Inflammatory macrophage treated with lipopolysaccharide for 4 hours (primary cell): ENCODE data around the gene L1CAM.

Experiments
- DNase-seq: peaks from one replicate; pipeline ENCODE4 v3.0.0-alpha.2; 2020

L1CAM gene, protein sequence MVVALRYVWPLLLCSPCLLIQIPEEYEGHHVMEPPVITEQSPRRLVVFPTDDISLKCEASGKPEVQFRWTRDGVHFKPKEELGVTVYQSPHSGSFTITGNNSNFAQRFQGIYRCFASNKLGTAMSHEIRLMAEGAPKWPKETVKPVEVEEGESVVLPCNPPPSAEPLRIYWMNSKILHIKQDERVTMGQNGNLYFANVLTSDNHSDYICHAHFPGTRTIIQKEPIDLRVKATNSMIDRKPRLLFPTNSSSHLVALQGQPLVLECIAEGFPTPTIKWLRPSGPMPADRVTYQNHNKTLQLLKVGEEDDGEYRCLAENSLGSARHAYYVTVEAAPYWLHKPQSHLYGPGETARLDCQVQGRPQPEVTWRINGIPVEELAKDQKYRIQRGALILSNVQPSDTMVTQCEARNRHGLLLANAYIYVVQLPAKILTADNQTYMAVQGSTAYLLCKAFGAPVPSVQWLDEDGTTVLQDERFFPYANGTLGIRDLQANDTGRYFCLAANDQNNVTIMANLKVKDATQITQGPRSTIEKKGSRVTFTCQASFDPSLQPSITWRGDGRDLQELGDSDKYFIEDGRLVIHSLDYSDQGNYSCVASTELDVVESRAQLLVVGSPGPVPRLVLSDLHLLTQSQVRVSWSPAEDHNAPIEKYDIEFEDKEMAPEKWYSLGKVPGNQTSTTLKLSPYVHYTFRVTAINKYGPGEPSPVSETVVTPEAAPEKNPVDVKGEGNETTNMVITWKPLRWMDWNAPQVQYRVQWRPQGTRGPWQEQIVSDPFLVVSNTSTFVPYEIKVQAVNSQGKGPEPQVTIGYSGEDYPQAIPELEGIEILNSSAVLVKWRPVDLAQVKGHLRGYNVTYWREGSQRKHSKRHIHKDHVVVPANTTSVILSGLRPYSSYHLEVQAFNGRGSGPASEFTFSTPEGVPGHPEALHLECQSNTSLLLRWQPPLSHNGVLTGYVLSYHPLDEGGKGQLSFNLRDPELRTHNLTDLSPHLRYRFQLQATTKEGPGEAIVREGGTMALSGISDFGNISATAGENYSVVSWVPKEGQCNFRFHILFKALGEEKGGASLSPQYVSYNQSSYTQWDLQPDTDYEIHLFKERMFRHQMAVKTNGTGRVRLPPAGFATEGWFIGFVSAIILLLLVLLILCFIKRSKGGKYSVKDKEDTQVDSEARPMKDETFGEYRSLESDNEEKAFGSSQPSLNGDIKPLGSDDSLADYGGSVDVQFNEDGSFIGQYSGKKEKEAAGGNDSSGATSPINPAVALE

DNA sequence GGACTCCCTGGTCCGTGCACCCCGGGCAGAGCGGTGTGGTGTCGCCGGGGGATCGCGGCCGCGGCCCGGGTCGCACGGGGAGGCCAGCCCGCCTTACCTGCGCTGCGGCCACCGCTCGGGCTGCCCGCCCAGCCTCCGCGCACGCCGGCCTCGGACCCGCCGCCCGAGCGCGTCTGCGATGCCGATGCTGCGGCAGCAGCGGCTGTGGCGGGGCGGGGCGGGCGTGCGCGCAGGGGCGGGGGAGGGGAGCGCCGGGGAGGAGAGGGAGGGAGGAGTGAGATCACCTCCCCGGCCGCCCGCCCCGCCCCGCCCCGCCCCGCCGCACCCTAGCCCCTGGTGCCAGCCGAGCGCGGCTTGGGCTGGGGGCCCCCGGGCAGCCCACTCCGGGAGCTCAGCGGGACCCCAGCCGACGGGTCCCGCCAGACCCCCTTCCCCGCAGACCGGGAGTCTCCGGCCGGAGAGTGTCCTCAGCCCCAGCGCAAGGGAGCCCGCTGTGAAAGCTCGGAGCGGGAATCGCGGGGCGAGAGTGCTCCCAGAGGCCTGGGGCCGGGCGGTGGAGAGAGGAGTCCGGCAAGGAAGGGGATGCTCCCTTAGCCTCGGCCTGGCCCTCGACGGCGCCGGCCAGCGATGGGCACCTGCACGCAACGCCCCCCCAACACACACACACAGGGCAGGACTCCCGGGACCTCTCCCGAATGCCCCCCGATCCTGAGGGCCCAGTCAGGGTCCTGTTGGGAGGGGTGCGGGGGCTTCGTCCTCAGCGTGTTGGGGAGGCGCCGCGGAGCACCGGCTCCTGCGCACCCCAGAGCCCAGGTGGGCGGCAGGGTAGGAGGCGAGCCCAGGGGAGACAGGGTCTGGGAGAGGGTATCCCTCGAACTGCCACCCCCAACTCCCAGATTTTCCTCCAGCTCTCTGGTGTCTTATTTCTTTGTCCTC is at the start of gene L1CAM:
L1CAM (minus strand) TSS at position 206 of the 936 bp plus-strand sequence. CDS start 10,337 bp downstream, outside the sequence.
- DNase-seq: no peak

DNA sequence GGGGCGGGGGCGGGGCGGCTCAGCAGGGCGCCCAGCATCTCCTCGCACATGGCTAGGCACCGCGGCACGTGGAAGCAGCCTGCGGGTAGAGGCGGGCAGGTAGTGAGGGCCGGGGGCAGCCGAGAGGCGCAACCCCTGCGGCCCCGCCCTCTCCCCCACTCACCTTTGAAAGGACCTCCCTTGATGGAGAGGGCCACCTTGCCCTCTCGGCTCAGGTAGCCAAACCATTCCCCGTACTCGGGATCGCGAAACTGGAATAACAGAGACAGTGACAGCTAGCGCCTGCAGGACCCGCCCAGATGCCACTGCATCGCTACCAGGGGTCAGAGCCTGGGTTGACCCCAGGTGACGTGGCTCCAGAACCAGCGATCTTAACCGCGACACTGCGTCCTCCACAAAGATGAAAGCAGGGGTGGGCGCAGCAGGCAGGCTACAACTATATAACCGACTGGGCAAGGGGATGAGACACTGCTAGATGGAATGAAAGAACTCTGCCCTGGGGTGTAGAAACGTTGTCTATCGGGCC is 49.4 kb upstream of the L1CAM start:
- no peak for DNase-seq

DNA sequence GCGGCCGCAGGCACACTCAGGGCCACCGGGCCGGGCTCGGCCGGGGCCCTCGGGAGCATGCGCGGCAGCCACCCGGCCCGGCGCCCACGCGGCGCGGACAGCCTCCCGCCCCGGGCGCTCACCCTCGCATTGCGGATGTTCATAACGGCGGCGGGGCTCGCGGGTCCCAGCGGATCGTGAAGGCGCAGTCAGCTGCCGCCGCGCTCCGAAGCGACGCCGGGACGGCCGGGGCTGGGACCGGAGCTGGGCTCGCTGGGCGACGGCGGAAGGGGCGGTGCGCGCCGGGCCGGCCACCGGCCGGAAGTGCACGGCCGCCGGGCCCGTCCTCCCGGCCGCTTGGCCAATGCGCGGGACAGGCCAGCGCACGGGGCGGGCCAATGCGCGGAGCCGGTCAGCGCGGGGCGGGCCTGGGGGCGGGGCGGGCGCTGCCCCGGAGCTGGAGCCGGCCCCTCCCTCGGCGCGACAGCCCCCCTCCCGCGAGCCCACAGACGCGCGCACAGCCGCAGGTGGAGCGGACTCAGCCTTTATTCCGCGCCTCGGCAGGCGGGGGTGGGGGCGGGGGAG is 48.9 kb upstream of the L1CAM start, which contains the start of gene NAA10:
NAA10 (minus strand) TSS at position 276 of the 564 bp plus-strand sequence; CDS start at position 143, 133 bp downstream.
- DNase-seq: peak; percentile 75

DNA sequence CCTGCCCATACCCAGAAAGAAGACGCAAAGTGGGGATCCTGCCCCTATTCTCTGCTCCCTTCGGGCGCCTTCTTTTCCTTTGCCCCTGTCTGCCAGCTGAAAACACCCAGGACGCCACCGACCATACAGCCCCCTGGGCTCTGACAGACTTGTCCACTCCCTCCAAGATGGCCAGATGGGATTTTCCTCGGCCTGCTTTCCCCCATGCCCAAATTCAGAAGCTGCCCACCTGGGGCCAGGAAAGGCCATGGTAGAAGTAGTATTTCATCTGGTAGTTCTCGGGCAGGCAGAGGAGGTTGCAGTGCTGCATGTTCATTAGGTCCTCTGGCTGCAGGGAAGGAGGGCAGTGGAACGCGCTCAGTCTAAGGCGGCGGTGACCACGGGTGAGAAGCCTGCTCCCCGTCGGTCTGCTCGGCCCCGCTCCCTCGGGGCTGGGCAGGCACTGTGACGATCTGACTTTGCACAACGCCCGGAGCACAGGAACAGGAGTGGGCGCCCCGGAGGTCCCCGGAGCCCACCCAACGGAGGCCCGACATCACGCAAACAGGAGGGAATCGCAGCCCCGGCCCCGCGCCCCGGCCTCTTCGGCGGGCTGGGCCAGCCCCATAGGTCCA is 48.3 kb upstream of the L1CAM start:
- DNase-seq: no peak

DNA sequence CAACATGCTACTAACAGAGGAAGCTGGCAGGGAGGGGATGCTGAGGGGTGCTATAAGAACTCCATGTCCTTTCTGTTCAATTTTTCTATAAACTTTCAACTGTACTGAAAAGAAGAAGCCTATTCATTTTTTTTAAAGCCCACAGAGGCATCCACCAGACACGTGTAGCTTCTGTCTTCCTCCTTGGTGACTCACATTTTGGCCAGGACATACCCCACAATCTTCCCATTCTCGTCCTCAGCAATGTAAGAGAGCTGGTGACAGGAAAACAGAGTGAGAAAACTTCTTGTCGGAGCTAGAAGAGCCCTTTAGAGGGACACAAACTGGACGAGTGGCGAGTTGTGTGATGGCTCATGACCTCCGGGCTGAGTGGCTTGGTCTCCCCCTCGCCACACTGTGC is 47.8 kb upstream of the L1CAM start:
- no peak for DNase-seq

DNA sequence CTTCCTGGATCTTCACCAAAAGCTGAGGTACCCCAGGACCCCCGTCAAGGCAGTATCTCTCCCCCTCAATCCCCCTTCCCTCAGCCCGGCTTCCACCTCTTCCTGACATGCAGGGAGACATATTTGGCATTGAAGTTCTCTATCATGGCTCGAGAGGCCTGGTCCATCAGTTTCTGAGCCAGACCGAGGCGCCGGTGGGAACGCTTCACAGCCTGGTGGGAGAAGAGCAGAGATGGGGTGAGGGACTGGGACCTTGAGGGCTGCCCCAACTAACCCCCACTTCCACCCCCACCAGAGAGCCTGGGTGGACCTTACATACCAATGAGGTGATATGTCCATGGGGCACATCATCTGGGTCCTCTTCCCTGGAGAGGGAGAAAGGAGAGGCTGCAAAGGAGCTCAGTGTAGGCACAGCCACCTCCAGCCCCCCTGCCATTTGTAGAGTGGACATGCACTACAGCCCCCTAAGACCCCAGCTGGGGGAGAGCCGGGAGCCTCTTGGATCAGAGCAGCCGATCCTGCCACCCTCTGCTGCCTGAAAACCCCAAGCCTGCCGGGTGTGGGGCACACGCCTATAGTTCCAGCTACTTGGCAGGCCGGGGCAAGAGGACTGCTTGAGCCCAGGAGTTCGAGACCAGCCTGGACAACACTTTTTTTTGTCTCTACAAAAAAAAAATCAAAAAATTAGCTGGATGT is 46.4 kb upstream of the L1CAM start:
- DNase-seq: no peak

DNA sequence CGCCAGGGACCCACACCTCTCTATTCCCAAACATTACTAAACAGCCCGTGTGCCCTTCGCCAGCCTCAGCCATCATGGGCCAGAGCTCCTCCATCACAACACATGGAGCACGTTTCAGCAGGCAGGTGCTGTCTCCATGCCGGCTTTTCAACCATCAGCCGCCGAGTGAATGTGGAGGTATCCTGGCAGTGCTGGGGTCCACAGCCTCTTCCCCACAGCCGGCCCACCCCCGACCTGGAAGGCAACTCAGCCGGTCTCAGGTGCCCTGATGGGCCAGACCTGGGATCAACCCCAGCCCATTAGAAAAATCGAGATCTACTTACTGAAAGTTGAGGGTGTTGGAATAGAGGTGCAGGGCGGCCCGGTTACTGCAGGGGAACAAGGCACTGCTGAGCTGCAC is 45.8 kb upstream of the L1CAM start:
- DNase-seq: no peak

DNA sequence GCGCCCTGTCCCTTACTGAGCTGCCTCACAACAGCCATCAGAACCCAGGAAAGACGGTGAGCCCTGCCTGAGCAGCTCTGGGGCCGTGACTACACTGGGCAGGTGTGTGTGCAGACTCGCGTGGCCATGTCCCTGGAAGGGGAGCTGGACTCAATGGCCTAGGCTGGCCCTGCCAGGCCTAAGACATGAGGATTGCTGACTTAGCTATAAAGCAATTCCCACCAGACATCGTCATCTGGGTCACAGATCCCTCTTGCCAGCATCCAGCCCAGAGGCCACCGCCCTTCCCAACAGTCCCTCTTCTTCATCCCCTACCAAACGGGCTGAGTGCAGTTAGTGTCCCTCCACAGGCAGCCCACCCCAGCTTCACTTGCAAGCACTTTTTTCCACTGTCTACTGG is 45.2 kb upstream of the L1CAM start:
- DNase-seq: no peak

DNA sequence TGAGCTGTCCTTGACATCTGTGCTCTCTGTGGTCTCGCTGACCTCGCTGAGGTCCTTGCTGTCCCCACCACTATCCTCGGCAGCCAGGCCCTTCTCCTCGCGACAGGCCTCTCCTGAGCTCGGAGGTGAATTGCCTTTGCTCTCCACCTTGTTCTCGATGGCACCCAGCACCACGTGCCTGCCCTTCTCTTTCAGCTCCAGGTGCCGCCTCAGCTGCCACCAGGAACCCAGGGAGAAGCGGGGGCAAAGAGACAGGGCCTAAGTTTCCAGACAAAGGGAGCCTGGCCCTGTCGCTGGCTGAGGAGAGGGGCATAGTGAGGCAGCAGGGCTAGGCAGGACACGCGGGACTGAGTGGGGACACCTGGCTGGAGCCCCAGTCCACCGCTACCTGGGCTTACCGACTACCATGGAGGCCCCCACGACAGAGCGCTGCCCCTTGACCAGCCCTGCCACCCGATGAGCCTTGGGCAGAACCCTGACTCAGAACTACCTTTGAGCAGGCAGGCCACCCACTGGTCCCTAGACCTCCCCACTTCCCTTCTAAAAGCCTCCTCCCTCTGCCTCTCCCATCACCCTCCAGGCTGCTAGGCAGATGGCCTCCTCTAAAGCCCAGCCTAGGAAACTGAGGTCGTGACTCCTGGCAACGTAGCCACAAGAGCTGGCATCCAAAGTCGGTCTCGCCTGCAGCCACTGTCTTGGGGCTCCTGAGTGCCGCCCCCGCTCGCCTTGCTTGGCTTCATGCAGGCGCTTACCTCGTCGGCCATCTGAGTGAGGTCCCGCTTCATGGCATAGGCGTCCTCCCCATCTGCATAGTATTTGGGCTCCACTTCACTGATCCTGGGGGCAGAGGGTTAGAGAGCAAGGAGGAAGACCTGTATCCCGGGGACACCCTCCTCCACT is 44.3 kb upstream of the L1CAM start:
- DNase-seq: no peak

DNA sequence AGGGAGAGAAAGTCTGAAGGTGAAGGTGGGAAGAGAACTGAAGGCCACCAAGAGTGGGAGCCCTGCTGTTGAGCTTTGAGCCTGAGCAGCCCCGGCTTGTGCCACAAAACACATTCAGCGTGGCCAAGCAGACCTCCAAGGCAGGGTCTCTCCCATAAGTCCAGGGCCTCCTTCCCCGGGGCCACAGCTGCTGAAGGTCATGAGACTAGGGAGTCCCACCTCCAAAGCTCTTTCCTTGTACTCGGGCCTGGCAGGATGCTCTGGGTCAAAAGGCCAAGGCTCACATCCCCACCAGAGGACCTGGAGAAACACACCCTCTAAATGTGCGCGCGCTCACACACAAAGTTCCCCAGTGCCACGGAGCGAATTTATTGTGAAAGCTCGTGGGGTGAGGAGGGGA is 43.6 kb upstream of the L1CAM start:
- DNase-seq: no peak

DNA sequence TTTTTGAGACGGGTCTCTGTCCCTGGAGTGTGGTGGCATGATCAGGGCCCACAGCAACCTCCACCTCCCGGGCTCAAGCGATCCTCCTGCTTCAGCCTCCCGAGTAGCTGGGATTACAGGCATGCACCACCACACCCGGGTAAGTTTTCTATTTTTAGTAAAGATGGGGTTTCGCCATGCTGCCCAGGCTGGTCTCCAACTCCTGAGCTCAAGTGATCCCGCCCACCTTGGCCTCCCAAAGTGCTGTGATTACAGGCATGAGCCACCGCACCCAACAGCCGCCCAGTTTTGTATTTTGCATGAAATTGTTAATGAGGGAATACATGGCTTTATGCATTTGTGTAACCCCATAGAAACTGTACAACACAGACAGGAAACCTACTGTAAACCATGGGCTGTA is 42.9 kb upstream of the L1CAM start:
- no peak for DNase-seq

DNA sequence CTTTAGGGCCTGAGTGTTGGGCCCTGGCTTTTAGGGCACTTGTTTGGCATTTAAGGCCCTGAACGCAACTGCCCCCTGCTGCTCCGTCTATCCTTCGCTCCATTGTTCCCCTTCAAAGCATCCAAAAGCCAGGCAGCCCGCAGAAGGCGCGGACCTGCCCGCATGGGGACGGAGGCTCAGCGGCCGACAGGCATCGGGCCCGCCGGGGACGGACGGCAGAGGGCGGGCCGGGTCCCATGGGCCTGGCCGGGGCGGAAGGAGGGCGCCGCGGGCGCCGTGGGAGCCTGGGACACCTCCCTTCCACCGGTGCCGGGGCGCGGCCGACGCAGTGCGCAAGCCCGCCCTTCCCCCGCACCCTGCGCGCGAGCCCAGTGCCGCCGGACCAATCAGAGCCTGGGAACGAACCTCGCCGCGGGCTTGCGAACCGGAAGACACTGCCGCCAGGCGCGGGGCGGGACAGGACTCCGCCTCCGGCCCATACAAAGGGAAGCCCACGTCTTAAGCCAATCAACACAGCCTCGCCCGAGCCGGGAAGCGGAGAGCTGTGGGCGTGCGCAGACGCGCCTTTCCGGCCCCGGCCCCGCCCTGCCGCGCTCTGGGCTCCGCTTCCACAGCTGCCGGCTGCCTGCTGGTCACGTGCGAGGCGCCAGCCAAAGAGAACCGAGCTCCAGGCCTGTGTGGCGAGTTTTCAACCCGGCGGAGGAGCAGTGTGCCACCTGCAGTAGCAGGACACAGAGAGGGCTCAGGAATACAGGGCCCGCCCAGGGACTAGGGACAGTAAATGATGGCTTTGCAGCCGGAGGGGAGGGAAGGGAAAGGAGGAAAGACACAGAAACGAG is 42.2 kb upstream of the L1CAM start:
- peak; percentile 96 for DNase-seq

DNA sequence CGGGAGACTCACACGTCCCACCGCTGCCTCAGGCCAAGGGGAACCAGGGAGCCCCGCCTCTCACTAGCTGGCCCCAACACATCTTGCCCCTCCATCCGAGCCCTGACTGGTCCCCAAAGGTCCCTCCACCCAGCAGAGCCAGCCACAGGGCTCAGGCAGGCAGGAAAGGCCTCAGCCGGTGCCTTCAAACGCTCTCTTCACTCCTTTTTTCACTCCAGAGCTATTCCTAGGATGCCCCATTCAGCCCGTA is 41.6 kb upstream of the L1CAM start:
- no peak for DNase-seq

DNA sequence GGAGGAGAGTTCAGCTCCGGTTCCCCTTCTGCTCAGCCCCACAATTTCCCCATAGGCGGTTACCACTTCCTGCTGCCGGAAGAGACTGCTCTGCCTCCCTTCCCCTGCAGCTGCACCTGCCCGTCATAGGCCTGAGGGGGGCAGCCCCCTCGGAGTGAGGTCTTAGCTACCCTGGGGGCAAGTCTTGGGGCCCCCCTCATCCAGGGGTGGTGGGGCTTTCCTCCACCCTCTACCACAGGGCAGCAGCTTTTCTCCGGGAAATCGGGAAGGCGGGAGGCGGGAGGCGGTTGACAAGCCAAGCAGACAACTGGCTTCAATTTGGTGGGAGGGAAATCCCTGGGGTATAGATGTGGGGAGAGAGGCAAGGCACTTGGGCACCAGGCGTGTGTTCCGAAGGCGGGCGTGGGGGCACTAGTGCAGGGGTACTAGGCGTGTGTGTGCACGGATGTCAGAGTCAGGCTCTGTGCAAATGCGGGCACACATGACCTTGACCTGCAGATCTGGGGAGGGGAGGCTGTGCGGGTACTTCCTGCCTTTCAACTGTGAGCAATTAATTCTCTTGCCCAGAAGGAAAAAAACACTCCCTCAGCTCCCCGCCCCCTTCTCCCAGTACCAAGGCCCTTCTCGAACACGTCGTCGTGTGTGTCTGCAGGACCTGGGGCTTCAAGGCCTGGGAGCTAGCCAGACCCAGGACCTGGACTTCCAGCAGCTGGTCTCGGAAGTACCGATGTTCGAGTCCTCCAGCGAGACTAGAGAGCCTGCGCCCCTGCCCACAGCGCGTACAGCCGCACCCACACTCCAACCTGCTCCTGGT is 41.1 kb upstream of the L1CAM start:
- peak; percentile 75 for DNase-seq

DNA sequence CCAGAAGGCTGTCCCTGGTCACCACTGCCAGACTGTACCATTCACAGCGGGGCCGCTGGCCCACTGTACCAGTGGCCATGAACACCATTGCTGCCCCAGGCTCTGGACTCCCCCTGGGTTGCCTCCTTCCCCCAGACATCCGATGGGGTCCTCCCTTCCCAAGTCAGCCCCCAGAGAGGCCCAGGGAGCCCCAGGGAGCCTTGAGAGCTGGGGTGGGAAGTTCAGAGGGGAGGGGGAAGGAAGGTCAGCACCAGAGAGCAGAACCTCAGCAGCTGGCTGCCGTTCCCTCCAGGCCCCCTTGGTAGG is 40.5 kb upstream of the L1CAM start:
- DNase-seq: no peak

DNA sequence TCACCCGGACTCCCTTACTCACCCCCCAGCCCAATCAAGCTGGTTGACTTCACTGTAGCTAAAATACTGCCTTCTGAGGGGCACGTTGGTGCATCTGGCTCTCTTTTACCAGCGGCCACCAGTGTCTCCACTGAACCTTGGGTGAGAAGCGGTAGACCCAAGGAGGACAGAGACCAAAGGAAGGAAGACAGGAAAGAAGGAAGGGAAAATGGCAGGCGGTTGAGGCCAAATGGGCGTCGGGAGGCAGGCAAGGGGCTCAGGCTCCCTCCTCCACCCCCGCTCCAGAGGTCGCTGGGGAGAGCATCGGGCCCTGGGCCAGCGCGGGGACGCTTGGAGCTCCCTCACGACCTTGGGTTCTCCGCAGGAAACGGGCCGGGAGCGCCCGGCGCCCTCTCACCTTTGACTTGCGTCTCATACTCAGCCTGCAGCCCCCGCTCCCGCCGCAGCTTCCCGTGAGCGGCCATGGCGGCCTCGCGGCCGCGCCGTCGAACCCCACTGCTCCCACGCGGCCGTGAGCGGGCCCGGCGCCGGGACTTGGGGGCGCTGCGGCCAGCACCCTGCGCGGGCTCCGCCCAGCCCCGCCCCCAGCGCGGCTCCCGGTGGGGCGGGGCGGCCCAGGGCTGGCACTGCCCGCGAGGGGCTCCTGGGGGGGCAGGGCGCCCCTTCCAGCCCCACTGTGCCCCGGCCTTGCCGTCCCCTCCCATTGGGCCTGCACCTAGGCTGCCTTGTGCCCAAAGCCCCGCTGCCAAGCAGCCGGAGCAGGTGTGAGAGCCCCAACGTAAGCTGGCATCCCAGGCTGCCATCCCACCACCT is 40.0 kb upstream of the L1CAM start, which contains the start of gene ARHGAP4:
ARHGAP4 (minus strand) TSS at position 526 of the 813 bp plus-strand sequence; CDS start at position 464, 62 bp downstream.
- DNase-seq: no peak

DNA sequence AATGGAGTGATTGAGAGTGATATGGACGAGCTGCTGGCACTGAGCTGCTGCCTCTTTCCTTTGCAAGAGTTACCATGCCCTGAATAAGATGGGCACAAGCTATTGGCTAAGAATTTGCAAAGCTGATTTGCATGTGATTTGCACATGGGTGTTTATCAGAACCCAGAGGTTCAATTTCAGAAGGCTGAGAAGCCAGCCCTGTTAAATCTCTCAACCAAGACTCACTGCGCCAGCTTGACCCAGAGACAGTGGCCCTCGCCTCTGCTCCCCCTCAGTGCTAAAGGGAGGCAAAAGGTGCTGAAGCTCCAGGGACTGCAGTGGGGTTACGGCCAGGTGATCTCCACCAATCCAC is 39.4 kb upstream of the L1CAM start:
- peak; percentile 39 for DNase-seq
